Measurements from ENCODE around the gene RNF146. TPM values are rescaled to one million over a fixed set of nuclear protein-coding genes. Genes with fewer than 3 reads are reported as not detected.

Gene RNF146
- polyA plus RNA-seq, 3 donors: 14.7 to 63.4 (median 22.5) TPM

DNA sequence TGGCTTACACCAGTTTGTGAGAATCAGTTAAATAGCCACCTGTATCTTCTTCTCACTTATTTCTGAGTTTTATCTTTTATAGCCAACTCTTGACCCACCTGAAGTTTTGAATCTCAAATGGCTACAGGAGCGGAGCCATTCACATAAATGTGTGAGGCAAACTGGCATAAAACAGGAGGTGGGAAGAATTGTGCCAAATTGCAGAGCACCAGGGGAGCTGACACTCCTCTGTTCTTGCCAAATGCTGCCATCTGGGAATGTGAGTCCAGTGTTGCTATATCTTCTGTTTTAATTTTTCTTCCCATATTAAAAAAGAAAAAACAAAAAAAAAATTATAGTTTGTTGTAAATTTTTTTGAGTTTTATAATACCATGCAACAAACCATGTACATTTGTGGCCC, 17.0 kb upstream of the RNF146 start:
- WGBS (ENCODE audit: insufficient coverage): no CpG with 5 or more reads among the region's 1 CpG
- Mint-ChIP-seq H3K9me3 (peaks cover 0 to 2% (median 0%) of the 10 kb centered on the region in 7 donors), H3K4me3 (no peak overlapping the region), H3K27ac (no peak overlapping the region), H3K27me3 (ENCODE audit: low read depth in 3 of 3) (peaks cover 0 to 3% (median 2%) of the 10 kb centered on the region in 3 donors), H3K4me1 (no peaks in the 10 kb centered on the region), H3K36me3 (no peaks in the 10 kb centered on the region)
- H3K27me3 ChIP-seq (ENCODE audit: control insufficient read depth in 2 of 2, insufficient read depth in 2 of 2, low read length in 2 of 2): peaks cover 0 to 2% of the 10 kb centered on the region in 2 donors
- no peaks in the 10 kb centered on the region for H3K36me3 ChIP-seq (replicated peaks in 1 of 2; ENCODE audit: control insufficient read depth in 1 of 2, insufficient read depth in 2 of 2, low read length in 2 of 2)
- DNase-seq: no peak
- H3K27ac ChIP-seq (ENCODE audit: low read depth in 1 of 2, low read length in 2 of 2): no peak overlapping the region
- TF ChIP-seq, protein P1, sequence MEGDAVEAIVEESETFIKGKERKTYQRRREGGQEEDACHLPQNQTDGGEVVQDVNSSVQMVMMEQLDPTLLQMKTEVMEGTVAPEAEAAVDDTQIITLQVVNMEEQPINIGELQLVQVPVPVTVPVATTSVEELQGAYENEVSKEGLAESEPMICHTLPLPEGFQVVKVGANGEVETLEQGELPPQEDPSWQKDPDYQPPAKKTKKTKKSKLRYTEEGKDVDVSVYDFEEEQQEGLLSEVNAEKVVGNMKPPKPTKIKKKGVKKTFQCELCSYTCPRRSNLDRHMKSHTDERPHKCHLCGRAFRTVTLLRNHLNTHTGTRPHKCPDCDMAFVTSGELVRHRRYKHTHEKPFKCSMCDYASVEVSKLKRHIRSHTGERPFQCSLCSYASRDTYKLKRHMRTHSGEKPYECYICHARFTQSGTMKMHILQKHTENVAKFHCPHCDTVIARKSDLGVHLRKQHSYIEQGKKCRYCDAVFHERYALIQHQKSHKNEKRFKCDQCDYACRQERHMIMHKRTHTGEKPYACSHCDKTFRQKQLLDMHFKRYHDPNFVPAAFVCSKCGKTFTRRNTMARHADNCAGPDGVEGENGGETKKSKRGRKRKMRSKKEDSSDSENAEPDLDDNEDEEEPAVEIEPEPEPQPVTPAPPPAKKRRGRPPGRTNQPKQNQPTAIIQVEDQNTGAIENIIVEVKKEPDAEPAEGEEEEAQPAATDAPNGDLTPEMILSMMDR (IDR thresholded peaks at IDR 0.05): no peak
- H3K79me2 ChIP-seq (ENCODE audit: insufficient read depth, low read length): no peaks in the 10 kb centered on the region
- no peak overlapping the region for H3K4me3 ChIP-seq (replicated peaks in 1 of 3; ENCODE audit: low read depth in 2 of 3, low read length in 3 of 3)
- intact Hi-C loops (cut with micrococcal nuclease): no loop called here
- H3K4me1 ChIP-seq (ENCODE audit: control insufficient read depth in 1 of 2, insufficient read depth in 2 of 2, low read length in 2 of 2): no peaks in the 10 kb centered on the region
- H3K9ac ChIP-seq (ENCODE audit: insufficient read depth, low read length, poor library complexity, severe bottlenecking): no peak overlapping the region
- H3K9me3 ChIP-seq (replicated peaks in 1 of 2; ENCODE audit: control insufficient read depth in 1 of 2, insufficient read depth in 1 of 2, low read length in 2 of 2): no peaks in the 10 kb centered on the region
- H3K4me2 ChIP-seq (replicated peaks; ENCODE audit: extremely low read depth, low read length, poor library complexity, severe bottlenecking): no peak overlapping the region
- no peak overlapping the region for H2AFZ ChIP-seq (ENCODE audit: insufficient read depth, low read depth, low read length, poor library complexity, severe bottlenecking)
- no peaks in the 10 kb centered on the region for H4K20me1 ChIP-seq (ENCODE audit: insufficient read depth, low read length)

DNA sequence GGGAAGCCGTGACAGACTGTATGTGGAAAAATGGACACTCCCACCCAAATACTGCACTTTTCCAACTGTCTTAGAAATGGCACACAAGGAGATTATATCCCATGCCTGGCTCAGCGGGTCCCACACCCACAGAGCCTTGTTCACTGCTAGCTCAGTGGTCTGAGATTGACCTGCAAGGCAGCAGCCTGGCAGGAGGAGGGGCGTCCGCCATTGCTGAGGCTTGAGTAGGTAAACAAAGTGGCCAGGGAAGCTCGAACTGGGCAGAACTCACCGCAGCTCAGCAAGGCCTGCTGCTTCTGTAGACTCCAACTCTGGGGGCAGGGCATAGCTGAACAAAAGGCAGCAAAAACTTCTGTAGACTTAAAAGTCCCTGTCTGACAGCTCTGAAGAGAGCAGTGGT, 11.4 kb upstream of the RNF146 start:
- H3K9me3 ChIP-seq (replicated peaks in 1 of 2; ENCODE audit: control insufficient read depth in 1 of 2, insufficient read depth in 1 of 2, low read length in 2 of 2): no peaks in the 10 kb centered on the region
- peak overlapping the region in 1 of 7 donors; percentile 14 for H3K27ac Mint-ChIP-seq
- H3K27ac ChIP-seq (ENCODE audit: low read depth in 1 of 2, low read length in 2 of 2): no peak overlapping the region
- no peak overlapping the region for H3K4me2 ChIP-seq (replicated peaks; ENCODE audit: extremely low read depth, low read length, poor library complexity, severe bottlenecking)
- no peaks in the 10 kb centered on the region for H3K4me1 ChIP-seq (ENCODE audit: control insufficient read depth in 1 of 2, insufficient read depth in 2 of 2, low read length in 2 of 2)
- H3K27me3 ChIP-seq (ENCODE audit: control insufficient read depth in 2 of 2, insufficient read depth in 2 of 2, low read length in 2 of 2): no peaks in the 10 kb centered on the region
- TF ChIP-seq, protein P1 (IDR thresholded peaks at IDR 0.05): no peak
- no peaks in the 10 kb centered on the region for H3K36me3 ChIP-seq (replicated peaks in 1 of 2; ENCODE audit: control insufficient read depth in 1 of 2, insufficient read depth in 2 of 2, low read length in 2 of 2)
- H3K9ac ChIP-seq (ENCODE audit: insufficient read depth, low read length, poor library complexity, severe bottlenecking): no peak overlapping the region
- WGBS (ENCODE audit: insufficient coverage): over 99% methylated on average over 6 of the region's 6 CpGs
- no peaks in the 10 kb centered on the region for H3K79me2 ChIP-seq (ENCODE audit: insufficient read depth, low read length)
- H3K36me3 Mint-ChIP-seq: no peaks in the 10 kb centered on the region
- intact Hi-C loops (cut with micrococcal nuclease): no loop called here
- H3K9me3 Mint-ChIP-seq: peaks cover 0 to 3% (median 1%) of the 10 kb centered on the region in 7 donors
- H2AFZ ChIP-seq (ENCODE audit: insufficient read depth, low read depth, low read length, poor library complexity, severe bottlenecking): no peak overlapping the region
- H3K27me3 Mint-ChIP-seq (ENCODE audit: low read depth in 3 of 3): peaks cover 0 to 2% (median 2%) of the 10 kb centered on the region in 3 donors
- no peaks in the 10 kb centered on the region for H4K20me1 ChIP-seq (ENCODE audit: insufficient read depth, low read length)
- H3K4me3 Mint-ChIP-seq: no peak overlapping the region
- no peak for DNase-seq
- H3K4me3 ChIP-seq (replicated peaks in 1 of 3; ENCODE audit: low read depth in 2 of 3, low read length in 3 of 3): no peak overlapping the region
- no peaks in the 10 kb centered on the region for H3K4me1 Mint-ChIP-seq
